Peyer's patch (tissue), 4 donors: Measurements from ENCODE around the gene RASA4B. TPM values are rescaled to one million over a fixed set of nuclear protein-coding genes. Genes with fewer than 3 reads are reported as not detected.

Experiments used
- DNase-seq, 3 donors: peaks; one replicate each; pipeline ENCODE4 v3.0.0-alpha.2; 2017 to 2019
- H3K27ac ChIP-seq, 4 donors: fragments of 200-600 bp; sonication (generic); one replicate each; pipeline ENCODE4 v1.5.1; 2016 to 2019
- H3K27me3 ChIP-seq, 2 donors: fragments of 200-600 bp; sonication (generic); one replicate each; pipeline ENCODE4 v1.5.1; 2019
- H3K36me3 ChIP-seq, 3 donors: fragments of 200-600 bp; sonication (generic); one replicate each; pipeline ENCODE4 v1.5.1; 2016 to 2019
- H3K4me1 ChIP-seq, 4 donors: fragments of 200-600 bp; sonication (generic); one replicate each; pipeline ENCODE4 v1.5.1; 2016 to 2019
- H3K4me3 ChIP-seq, 4 donors: fragments of 200-600 bp; sonication (generic); 1 replicate in 3 of 4; 2 replicates in 1 of 4; pipeline ENCODE4 v1.5.1; 2016 to 2019; ENCODE audit warnings: mild to moderate bottlenecking in 1 of 4
- H3K9me3 ChIP-seq, 4 donors: fragments of 200-600 bp; sonication (generic); one replicate each; pipeline ENCODE4 v1.5.1; 2016 to 2019; ENCODE audit warnings: mild to moderate bottlenecking in 1 of 4
- POLR2A ChIP-seq, 2 donors: fragments of 450-650 bp; IDR thresholded peaks; one replicate each; pipeline ENCODE4 v1.5.1; 2017; ENCODE audit warnings: antibody characterized with exemption in 2 of 2, mild to moderate bottlenecking in 2 of 2, moderate library complexity in 2 of 2
- total RNA-seq, 4 donors: library from RNA; depleted of rRNA; stranded (reverse); fragments of >200 nt; gene quantifications; one replicate each; pipeline ENCODE4 v1.1.0, GENCODE V29; 2016
- TF ChIP-seq, protein P1 (sequence below), 6 experiments: fragments of 450-650 bp in 4 of 6; fragments of 200-600 bp in 2 of 6; sonication (generic) in 1 of 6; IDR thresholded peaks; one replicate each; pipeline ENCODE4 v1.5.1; 2017 to 2019; ENCODE audit warnings: antibody characterized with exemption in 6 of 6, mild to moderate bottlenecking in 3 of 6, moderate library complexity in 1 of 6

The RASA4B gene
- total RNA-seq, 4 donors from 2014 or later, result 31.3 to 90.8 (median 40.7) TPM

DNA sequence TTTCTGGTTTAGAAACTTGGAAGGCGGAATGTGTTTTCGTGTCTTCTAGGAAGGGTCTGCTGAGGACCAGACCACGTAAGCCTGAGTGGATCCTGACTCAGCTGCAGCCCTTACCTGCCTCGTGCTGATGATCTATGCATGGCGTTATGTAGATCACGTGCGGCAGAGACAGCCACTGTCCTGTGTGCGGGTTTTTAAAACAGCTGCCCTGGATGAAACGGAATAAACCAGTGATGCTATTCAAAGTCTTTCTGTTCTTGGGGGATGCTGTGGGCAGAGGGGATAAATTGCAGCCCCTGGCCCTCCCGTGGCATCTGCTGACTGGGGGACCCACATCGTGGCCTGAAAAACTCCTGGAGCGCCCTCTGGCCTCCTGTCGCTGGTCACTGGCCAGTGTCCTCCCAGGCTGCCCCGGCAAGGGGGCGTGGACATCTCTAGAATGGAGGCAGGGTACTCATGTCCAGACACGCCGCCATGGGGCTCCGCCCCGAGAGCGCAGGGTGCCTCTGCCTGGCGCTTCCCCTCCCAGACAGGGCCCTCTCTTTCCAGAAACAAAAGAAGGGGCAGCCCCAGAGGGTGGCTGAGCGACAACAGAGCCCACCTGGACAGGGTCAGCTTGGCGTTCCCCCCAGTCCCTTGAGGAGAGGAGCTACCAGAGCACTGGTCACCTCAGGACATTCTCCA lies 66.1 kb downstream of the RASA4B start:
- no peak for DNase-seq
- no peak overlapping the region for H3K27ac ChIP-seq
- H3K36me3 ChIP-seq, result peaks cover 0 to 20% (median 0%) of the 10 kb centered on the region in 3 donors
- no peaks in the 10 kb centered on the region for H3K4me1 ChIP-seq
- no peaks in the 10 kb centered on the region for H3K27me3 ChIP-seq
- H3K9me3 ChIP-seq, result no peaks in the 10 kb centered on the region
- TF ChIP-seq POLR2A (IDR thresholded peaks at IDR 0.05), result no peak
- TF ChIP-seq, protein P1, sequence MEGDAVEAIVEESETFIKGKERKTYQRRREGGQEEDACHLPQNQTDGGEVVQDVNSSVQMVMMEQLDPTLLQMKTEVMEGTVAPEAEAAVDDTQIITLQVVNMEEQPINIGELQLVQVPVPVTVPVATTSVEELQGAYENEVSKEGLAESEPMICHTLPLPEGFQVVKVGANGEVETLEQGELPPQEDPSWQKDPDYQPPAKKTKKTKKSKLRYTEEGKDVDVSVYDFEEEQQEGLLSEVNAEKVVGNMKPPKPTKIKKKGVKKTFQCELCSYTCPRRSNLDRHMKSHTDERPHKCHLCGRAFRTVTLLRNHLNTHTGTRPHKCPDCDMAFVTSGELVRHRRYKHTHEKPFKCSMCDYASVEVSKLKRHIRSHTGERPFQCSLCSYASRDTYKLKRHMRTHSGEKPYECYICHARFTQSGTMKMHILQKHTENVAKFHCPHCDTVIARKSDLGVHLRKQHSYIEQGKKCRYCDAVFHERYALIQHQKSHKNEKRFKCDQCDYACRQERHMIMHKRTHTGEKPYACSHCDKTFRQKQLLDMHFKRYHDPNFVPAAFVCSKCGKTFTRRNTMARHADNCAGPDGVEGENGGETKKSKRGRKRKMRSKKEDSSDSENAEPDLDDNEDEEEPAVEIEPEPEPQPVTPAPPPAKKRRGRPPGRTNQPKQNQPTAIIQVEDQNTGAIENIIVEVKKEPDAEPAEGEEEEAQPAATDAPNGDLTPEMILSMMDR (IDR thresholded peaks at IDR 0.05), result no peak
- no peak overlapping the region for H3K4me3 ChIP-seq

DNA sequence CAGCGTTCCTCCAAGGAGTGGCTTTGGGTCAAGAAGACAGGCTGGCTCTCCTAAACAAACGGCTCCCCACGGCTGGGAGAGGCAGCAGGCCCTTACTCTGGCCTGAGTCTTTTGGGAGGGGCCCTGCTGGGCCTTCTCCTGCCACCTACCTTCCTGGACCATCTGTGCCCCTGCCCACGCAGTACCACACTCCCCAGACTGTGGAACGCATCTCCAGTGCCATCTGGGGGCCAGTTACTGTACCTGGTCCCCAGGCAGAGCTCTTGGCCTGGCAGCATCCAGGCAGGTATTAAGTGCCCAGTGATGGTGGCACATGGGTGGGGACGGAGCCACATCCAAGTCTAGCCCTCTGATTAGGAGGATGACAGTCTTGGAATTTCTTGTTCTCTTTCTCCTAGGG lies 67.3 kb downstream of the RASA4B start:
- Histone ChIP-seq H3K4me3 (no peak overlapping the region), H3K27me3 (no peaks in the 10 kb centered on the region), H3K27ac (peak overlapping the region in 1 of 4 donors; percentile 42), H3K4me1 (peaks cover 0 to 7% (median 0%) of the 10 kb centered on the region in 4 donors), H3K9me3 (no peaks in the 10 kb centered on the region), H3K36me3 (peaks cover 0 to 15% (median 0%) of the 10 kb centered on the region in 3 donors)
- no peak for TF ChIP-seq POLR2A (IDR thresholded peaks at IDR 0.05)
- TF ChIP-seq, protein P1 (IDR thresholded peaks at IDR 0.05), result peak in 4 of 6 experiments; percentile 15 to 63 (median 46)
- peak in 2 of 3 donors; percentile 64 to 73 for DNase-seq

DNA sequence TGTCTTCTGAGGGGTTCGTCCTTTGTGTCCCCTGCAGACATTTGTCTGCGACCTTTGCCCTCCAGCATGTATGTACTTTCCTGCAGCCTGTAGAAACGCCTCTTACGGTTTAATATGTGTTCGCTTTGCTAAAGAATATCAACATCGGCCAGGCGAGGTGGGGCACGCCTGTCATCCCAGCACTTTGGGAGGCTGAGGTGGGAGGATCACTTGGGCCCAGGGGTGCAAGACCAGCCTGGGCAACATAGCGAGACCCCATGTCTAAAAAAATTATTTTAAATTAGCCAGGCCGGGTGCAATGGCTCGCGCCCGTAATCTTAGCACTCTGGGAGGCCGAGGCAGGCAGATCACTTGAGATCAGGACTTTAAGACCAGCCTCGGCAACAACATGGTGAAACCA lies 68.4 kb downstream of the RASA4B start:
- DNase-seq, result no peak
- Histone ChIP-seq H3K4me1 (peaks cover 0 to 8% (median 0%) of the 10 kb centered on the region in 4 donors), H3K36me3 (peaks cover 0 to 15% (median 0%) of the 10 kb centered on the region in 3 donors), H3K27me3 (no peaks in the 10 kb centered on the region), H3K9me3 (no peaks in the 10 kb centered on the region), H3K27ac (no peak overlapping the region), H3K4me3 (no peak overlapping the region)
- no peak for TF ChIP-seq POLR2A (IDR thresholded peaks at IDR 0.05)
- TF ChIP-seq, protein P1 (IDR thresholded peaks at IDR 0.05), result no peak

DNA sequence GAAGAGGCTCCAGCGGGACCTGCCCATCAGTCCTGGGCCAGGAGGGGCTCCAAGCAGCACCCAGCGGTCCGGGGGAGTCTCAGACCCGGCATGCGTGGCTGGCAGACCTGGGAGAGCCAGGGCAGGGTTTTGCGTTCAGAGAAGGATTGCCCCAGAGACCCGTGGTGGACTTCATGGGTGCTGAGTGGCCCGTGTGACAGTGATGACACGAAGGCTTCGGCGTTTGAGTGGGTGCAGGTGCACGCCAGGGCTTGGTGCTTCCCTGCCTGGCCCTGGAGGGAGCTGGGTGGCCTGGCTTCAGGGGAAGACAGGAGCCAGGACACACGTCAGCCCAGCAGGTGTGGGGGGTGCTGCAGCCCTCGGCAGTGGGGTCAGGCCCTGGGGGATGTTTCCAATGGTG lies 70.3 kb downstream of the RASA4B start:
- H3K4me3 ChIP-seq, result no peak overlapping the region
- TF ChIP-seq, protein P1 (IDR thresholded peaks at IDR 0.05), result no peak
- no peak for TF ChIP-seq POLR2A (IDR thresholded peaks at IDR 0.05)
- H3K27me3 ChIP-seq, result no peaks in the 10 kb centered on the region
- no peak overlapping the region for H3K27ac ChIP-seq
- H3K9me3 ChIP-seq, result no peaks in the 10 kb centered on the region
- peaks cover 0 to 15% (median 0%) of the 10 kb centered on the region in 3 donors for H3K36me3 ChIP-seq
- peaks cover 0 to 12% (median 3%) of the 10 kb centered on the region in 4 donors for H3K4me1 ChIP-seq
- DNase-seq, result no peak

DNA sequence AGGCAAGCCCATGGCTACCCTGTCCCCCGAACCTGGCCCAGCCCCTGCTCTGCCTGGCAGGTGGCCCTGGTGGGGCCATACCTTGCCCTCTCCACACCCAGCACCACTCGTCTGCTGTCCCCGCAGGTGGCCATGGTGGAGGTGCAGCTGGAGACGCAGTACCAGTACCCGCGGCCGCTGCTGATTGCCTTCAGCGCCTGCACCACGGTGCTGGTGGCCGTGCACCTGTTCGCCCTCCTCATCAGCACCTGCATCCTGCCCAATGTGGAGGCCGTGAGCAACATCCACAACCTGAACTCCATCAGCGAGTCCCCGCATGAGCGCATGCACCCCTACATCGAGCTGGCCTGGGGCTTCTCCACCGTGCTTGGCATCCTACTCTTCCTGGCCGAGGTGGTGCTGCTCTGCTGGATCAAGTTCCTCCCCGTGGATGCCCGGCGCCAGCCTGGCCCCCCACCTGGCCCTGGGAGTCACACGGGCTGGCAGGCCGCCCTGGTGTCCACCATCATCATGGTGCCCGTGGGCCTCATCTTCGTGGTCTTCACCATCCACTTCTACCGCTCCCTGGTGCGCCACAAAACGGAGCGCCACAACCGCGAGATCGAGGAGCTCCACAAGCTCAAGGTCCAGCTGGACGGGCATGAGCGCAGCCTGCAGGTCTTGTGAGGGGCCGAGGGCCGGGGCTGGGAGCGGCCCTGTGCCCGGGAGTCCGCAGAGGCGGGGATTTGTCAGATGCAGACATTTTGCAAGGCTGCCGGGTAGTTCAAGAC lies 71.0 kb downstream of the RASA4B start:
- peak in 2 of 3 donors; percentile 72 to 77 for DNase-seq
- Histone ChIP-seq H3K36me3 (peaks cover 0 to 15% (median 0%) of the 10 kb centered on the region in 3 donors), H3K9me3 (no peaks in the 10 kb centered on the region), H3K27me3 (no peaks in the 10 kb centered on the region), H3K4me3 (peak overlapping the region in 1 of 4 donors; percentile 18), H3K27ac (peak overlapping the region in 2 of 4 donors; percentile 50 to 84), H3K4me1 (peaks cover 0 to 14% (median 4%) of the 10 kb centered on the region in 4 donors)
- TF ChIP-seq, protein P1 (IDR thresholded peaks at IDR 0.05), result no peak
- TF ChIP-seq POLR2A (IDR thresholded peaks at IDR 0.05), result no peak
